ENCODE measurements around the gene CMSS1. TPM values are rescaled to one million over a fixed set of nuclear protein-coding genes. Genes with fewer than 3 reads are reported as not detected.

The CMSS1 gene
- total RNA-seq, 1 experiment from 2014 or later: 98.6 TPM

DNA sequence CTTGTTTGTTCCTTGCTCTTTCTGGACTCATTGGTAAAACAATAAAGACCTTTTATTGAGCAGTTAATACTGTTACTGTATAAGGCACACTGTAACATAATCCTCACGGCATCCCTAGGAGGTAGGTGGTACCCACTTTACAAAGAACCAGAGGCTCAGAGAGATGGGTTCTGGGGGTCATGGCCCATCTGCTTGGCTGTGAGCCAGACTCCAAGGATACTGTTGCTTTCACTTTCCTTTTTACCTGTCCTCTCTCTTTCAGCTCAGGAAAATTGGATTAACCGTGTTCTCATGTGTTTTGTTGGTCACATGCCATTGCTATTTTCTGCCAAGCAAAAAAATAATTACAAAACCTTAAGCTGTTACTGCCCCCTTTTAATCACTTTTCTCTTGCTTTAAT, 331.5 kb downstream of the CMSS1 start:
- intact Hi-C loops (cut with micrococcal nuclease; ENCODE audit: unreplicated experiment): no loop called here
- H3K36me3 ChIP-seq (ENCODE audit: insufficient read depth, low read length, poor library complexity, severe bottlenecking): no peaks in the 10 kb centered on the region
- H3K4me3 ChIP-seq (ENCODE audit: low read depth, low read length, poor library complexity, severe bottlenecking): no peak overlapping the region
- CTCF ChIA-PET: no interaction called here
- POLR2A ChIA-PET (ENCODE audit: low non-redundant PET): no interaction called here
- TF ChIP-seq EZH2 (IDR thresholded peaks at IDR 0.05; ENCODE audit: borderline replicate concordance, low read depth, low read length, poor library complexity, severe bottlenecking): no peak
- TF ChIP-seq, protein P1, sequence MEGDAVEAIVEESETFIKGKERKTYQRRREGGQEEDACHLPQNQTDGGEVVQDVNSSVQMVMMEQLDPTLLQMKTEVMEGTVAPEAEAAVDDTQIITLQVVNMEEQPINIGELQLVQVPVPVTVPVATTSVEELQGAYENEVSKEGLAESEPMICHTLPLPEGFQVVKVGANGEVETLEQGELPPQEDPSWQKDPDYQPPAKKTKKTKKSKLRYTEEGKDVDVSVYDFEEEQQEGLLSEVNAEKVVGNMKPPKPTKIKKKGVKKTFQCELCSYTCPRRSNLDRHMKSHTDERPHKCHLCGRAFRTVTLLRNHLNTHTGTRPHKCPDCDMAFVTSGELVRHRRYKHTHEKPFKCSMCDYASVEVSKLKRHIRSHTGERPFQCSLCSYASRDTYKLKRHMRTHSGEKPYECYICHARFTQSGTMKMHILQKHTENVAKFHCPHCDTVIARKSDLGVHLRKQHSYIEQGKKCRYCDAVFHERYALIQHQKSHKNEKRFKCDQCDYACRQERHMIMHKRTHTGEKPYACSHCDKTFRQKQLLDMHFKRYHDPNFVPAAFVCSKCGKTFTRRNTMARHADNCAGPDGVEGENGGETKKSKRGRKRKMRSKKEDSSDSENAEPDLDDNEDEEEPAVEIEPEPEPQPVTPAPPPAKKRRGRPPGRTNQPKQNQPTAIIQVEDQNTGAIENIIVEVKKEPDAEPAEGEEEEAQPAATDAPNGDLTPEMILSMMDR (conservative IDR thresholded peaks at IDR 0.05; ENCODE audit: low read depth, low read length): no peak
- H3K27me3 ChIP-seq (replicated peaks; ENCODE audit: insufficient read depth, low read depth, low read length, poor library complexity): no peaks in the 10 kb centered on the region
- BruUV-seq (replicated peaks): no TSS peak
- no peaks in the 10 kb centered on the region for H3K9me3 ChIP-seq (ENCODE audit: low read depth, low read length, poor library complexity, severe bottlenecking)
- H3K4me1 ChIP-seq (ENCODE audit: insufficient read depth, low read length, poor library complexity, severe bottlenecking): no peaks in the 10 kb centered on the region
- DNase-seq (ENCODE audit: low spot score): no peak
- H3K27ac ChIP-seq (ENCODE audit: low read depth, low read length, poor library complexity, severe bottlenecking): no peak overlapping the region

DNA sequence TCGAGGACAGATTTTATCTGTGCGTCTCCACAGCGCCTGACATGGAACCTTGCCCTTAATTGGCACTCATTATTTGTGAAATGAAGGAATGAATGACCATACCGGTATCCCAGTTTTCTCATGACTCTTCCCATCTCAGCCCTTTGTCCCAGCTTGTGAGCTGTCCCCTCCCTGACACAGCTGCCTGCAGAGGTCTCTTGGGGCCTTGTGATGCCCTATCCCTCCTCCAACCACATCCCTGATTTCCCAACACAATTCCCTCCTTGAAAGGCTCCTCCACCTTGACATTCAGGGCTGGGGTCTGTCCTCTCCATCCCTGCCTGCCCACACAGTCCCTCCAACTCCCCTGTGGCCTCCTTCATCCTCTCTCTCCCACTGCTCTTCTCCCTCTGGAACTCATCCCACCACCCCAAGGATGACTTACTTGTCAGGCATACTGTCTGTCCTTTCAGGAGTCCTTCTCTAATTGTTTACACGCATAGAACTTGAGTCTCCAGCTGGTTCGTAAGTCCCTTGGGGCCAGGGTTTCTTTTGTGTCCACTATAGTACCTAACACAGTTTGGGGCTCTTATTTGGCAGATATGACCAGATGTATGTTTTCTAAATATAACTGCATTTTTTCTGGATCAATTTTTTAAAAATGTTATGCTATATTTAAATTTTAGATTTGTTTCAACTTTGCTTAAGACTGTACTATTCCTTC, 332.2 kb downstream of the CMSS1 start:
- H3K36me3 ChIP-seq (ENCODE audit: insufficient read depth, low read length, poor library complexity, severe bottlenecking): no peaks in the 10 kb centered on the region
- H3K27ac ChIP-seq (ENCODE audit: low read depth, low read length, poor library complexity, severe bottlenecking): no peak overlapping the region
- POLR2A ChIA-PET (ENCODE audit: low non-redundant PET): no interaction called here
- TF ChIP-seq, protein P1 (conservative IDR thresholded peaks at IDR 0.05; ENCODE audit: low read depth, low read length): no peak
- TF ChIP-seq EZH2 (IDR thresholded peaks at IDR 0.05; ENCODE audit: borderline replicate concordance, low read depth, low read length, poor library complexity, severe bottlenecking): no peak
- no TSS peak for BruUV-seq (replicated peaks)
- DNase-seq (ENCODE audit: low spot score): no peak
- no peaks in the 10 kb centered on the region for H3K9me3 ChIP-seq (ENCODE audit: low read depth, low read length, poor library complexity, severe bottlenecking)
- intact Hi-C loops (cut with micrococcal nuclease; ENCODE audit: unreplicated experiment): no loop called here
- H3K4me3 ChIP-seq (ENCODE audit: low read depth, low read length, poor library complexity, severe bottlenecking): no peak overlapping the region
- no peaks in the 10 kb centered on the region for H3K27me3 ChIP-seq (replicated peaks; ENCODE audit: insufficient read depth, low read depth, low read length, poor library complexity)
- no peaks in the 10 kb centered on the region for H3K4me1 ChIP-seq (ENCODE audit: insufficient read depth, low read length, poor library complexity, severe bottlenecking)
- CTCF ChIA-PET: no interaction called here

GRCh38 chr3:100150473-100150872, 332.8 kb downstream of the CMSS1 start:
- no TSS peak for BruUV-seq (replicated peaks)
- intact Hi-C loops (cut with micrococcal nuclease; ENCODE audit: unreplicated experiment): no loop called here
- POLR2A ChIA-PET (ENCODE audit: low non-redundant PET): no interaction called here
- Histone ChIP-seq H3K9me3 (ENCODE audit: low read depth, low read length, poor library complexity, severe bottlenecking) (peaks cover 2% of the 10 kb centered on the region), H3K4me1 (ENCODE audit: insufficient read depth, low read length, poor library complexity, severe bottlenecking) (no peaks in the 10 kb centered on the region), H3K27me3 (replicated peaks; ENCODE audit: insufficient read depth, low read depth, low read length, poor library complexity) (no peaks in the 10 kb centered on the region), H3K27ac (ENCODE audit: low read depth, low read length, poor library complexity, severe bottlenecking) (no peak overlapping the region), H3K4me3 (ENCODE audit: low read depth, low read length, poor library complexity, severe bottlenecking) (no peak overlapping the region), H3K36me3 (ENCODE audit: insufficient read depth, low read length, poor library complexity, severe bottlenecking) (peaks cover 3% of the 10 kb centered on the region)
- TF ChIP-seq, protein P1 (conservative IDR thresholded peaks at IDR 0.05; ENCODE audit: low read depth, low read length): no peak
- TF ChIP-seq EZH2 (IDR thresholded peaks at IDR 0.05; ENCODE audit: borderline replicate concordance, low read depth, low read length, poor library complexity, severe bottlenecking): no peak
- DNase-seq (ENCODE audit: low spot score): no peak
- CTCF ChIA-PET: no interaction called here

Measured in A673 (cell line).